ENCODE data around the gene TAB2. TPM values are rescaled to one million over a fixed set of nuclear protein-coding genes. Genes with fewer than 3 reads are reported as not detected.

TAB2 gene
- total and polyA plus RNA-seq, 2 experiments from 2014 or later: 19.8 to 59.2 TPM

- no peak for TF ChIP-seq REST (IDR thresholded peaks at IDR 0.05; ENCODE audit: unreplicated experiment)
- no peak for TF ChIP-seq ZNF331 (CRISPR knock-in tag; IDR thresholded peaks at IDR 0.05; ENCODE audit: low read depth)
- TF ChIP-seq, protein P1, sequence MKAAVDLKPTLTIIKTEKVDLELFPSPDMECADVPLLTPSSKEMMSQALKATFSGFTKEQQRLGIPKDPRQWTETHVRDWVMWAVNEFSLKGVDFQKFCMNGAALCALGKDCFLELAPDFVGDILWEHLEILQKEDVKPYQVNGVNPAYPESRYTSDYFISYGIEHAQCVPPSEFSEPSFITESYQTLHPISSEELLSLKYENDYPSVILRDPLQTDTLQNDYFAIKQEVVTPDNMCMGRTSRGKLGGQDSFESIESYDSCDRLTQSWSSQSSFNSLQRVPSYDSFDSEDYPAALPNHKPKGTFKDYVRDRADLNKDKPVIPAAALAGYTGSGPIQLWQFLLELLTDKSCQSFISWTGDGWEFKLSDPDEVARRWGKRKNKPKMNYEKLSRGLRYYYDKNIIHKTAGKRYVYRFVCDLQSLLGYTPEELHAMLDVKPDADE (IDR thresholded peaks at IDR 0.05): no peak
- TF ChIP-seq POLR2AphosphoS5 (IDR thresholded peaks at IDR 0.05; ENCODE audit: low read depth): no peak
- TF ChIP-seq CREB1 (CRISPR knock-in tag; IDR thresholded peaks at IDR 0.05; ENCODE audit: low read depth): no peak
- no peaks in the 10 kb centered on the region for H3K9me3 Mint-ChIP-seq
- no peaks in the 10 kb centered on the region for H3K79me2 ChIP-seq (replicated peaks; ENCODE audit: insufficient read depth)
- ATAC-seq (no peak), DNase-seq (ENCODE audit: low spot score) (no peak)
- no peaks in the 10 kb centered on the region for H4K20me1 ChIP-seq (replicated peaks; ENCODE audit: insufficient read depth)
- H3K4me1 Mint-ChIP-seq: peaks cover 11% of the 10 kb centered on the region; the same call in 2 of the 3 replicates
- no peak overlapping the region for H3K27ac ChIP-seq (ENCODE audit: low read depth)
- H3K36me3 ChIP-seq (ENCODE audit: insufficient read depth): no peaks in the 10 kb centered on the region
- no peaks in the 10 kb centered on the region for H3K36me3 Mint-ChIP-seq (ENCODE audit: low read depth)
- H3K27me3 Mint-ChIP-seq (ENCODE audit: insufficient read depth, low read depth, poor library complexity): peaks cover 16% of the 10 kb centered on the region
- H3F3A ChIP-seq (replicated peaks; ENCODE audit: low read depth): no peaks in the 10 kb centered on the region
- H3K27ac Mint-ChIP-seq: no peak overlapping the region
- H3K4me1 ChIP-seq (ENCODE audit: insufficient read depth): no peaks in the 10 kb centered on the region
- no peak overlapping the region for H3K4me3 ChIP-seq
- H2AFZ ChIP-seq: no peak overlapping the region
- H3K4me2 ChIP-seq: no peak overlapping the region
- H3K9me2 ChIP-seq (ENCODE audit: insufficient read depth): no peaks in the 10 kb centered on the region
- H3K27me3 ChIP-seq (ENCODE audit: insufficient read depth): no peaks in the 10 kb centered on the region
- H3K4me3 Mint-ChIP-seq: no peak overlapping the region
Measured at GRCh38 chr6:149436647-149437046, 119.1 kb downstream of the TAB2 start.

DNA sequence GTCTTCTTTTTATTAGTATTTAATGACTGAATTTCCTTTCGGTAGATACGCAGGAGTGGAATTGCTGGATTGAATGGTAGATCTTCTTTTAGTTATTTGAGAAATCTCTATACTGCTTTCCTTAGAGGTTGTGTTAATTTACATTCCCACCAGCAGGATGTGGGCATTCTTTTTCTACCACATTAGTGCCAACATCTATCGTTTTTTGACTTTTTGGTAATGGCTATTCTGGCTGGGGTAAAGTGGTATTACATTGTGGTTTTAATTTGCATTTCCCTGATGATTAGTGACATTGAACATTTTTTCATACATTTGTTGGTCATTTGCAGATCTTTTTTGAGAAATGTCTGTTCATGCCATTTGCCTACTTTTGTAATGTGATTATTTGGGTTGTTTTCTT, 119.7 kb downstream of the TAB2 start:
- Histone ChIP-seq H3K27me3 (ENCODE audit: insufficient read depth) (no peaks in the 10 kb centered on the region), H3K4me3 (no peak overlapping the region), H3K27ac (ENCODE audit: low read depth) (no peak overlapping the region), H3K4me2 (no peak overlapping the region), H3F3A (replicated peaks; ENCODE audit: low read depth) (no peaks in the 10 kb centered on the region), H3K9me2 (ENCODE audit: insufficient read depth) (no peaks in the 10 kb centered on the region), H4K20me1 (replicated peaks; ENCODE audit: insufficient read depth) (no peaks in the 10 kb centered on the region), H2AFZ (no peak overlapping the region), H3K4me1 (ENCODE audit: insufficient read depth) (no peaks in the 10 kb centered on the region), H3K36me3 (ENCODE audit: insufficient read depth) (no peaks in the 10 kb centered on the region), H3K79me2 (replicated peaks; ENCODE audit: insufficient read depth) (no peaks in the 10 kb centered on the region)
- no peak for ATAC-seq
- no peak for DNase-seq (ENCODE audit: low spot score)
- H3K4me1 Mint-ChIP-seq: peaks cover 11% of the 10 kb centered on the region; the same call in 2 of the 3 replicates
- no peak overlapping the region for H3K27ac Mint-ChIP-seq
- no peak overlapping the region for H3K4me3 Mint-ChIP-seq
- peaks cover 16% of the 10 kb centered on the region for H3K27me3 Mint-ChIP-seq (ENCODE audit: insufficient read depth, low read depth, poor library complexity)
- no peaks in the 10 kb centered on the region for H3K36me3 Mint-ChIP-seq (ENCODE audit: low read depth)
- no peaks in the 10 kb centered on the region for H3K9me3 Mint-ChIP-seq
- TF ChIP-seq STAT1 (IDR thresholded peaks at IDR 0.05; ENCODE audit: unreplicated experiment) (no peak), JUNB (IDR thresholded peaks at IDR 0.05; ENCODE audit: unreplicated experiment) (no peak), ZNF114 (CRISPR knock-in tag; IDR thresholded peaks at IDR 0.05) (no peak), CREB1 (CRISPR knock-in tag; IDR thresholded peaks at IDR 0.05; ENCODE audit: low read depth) (no peak), EZH2phosphoT487 (IDR thresholded peaks at IDR 0.05; ENCODE audit: unreplicated experiment) (no peak)
- TF ChIP-seq, protein P2, sequence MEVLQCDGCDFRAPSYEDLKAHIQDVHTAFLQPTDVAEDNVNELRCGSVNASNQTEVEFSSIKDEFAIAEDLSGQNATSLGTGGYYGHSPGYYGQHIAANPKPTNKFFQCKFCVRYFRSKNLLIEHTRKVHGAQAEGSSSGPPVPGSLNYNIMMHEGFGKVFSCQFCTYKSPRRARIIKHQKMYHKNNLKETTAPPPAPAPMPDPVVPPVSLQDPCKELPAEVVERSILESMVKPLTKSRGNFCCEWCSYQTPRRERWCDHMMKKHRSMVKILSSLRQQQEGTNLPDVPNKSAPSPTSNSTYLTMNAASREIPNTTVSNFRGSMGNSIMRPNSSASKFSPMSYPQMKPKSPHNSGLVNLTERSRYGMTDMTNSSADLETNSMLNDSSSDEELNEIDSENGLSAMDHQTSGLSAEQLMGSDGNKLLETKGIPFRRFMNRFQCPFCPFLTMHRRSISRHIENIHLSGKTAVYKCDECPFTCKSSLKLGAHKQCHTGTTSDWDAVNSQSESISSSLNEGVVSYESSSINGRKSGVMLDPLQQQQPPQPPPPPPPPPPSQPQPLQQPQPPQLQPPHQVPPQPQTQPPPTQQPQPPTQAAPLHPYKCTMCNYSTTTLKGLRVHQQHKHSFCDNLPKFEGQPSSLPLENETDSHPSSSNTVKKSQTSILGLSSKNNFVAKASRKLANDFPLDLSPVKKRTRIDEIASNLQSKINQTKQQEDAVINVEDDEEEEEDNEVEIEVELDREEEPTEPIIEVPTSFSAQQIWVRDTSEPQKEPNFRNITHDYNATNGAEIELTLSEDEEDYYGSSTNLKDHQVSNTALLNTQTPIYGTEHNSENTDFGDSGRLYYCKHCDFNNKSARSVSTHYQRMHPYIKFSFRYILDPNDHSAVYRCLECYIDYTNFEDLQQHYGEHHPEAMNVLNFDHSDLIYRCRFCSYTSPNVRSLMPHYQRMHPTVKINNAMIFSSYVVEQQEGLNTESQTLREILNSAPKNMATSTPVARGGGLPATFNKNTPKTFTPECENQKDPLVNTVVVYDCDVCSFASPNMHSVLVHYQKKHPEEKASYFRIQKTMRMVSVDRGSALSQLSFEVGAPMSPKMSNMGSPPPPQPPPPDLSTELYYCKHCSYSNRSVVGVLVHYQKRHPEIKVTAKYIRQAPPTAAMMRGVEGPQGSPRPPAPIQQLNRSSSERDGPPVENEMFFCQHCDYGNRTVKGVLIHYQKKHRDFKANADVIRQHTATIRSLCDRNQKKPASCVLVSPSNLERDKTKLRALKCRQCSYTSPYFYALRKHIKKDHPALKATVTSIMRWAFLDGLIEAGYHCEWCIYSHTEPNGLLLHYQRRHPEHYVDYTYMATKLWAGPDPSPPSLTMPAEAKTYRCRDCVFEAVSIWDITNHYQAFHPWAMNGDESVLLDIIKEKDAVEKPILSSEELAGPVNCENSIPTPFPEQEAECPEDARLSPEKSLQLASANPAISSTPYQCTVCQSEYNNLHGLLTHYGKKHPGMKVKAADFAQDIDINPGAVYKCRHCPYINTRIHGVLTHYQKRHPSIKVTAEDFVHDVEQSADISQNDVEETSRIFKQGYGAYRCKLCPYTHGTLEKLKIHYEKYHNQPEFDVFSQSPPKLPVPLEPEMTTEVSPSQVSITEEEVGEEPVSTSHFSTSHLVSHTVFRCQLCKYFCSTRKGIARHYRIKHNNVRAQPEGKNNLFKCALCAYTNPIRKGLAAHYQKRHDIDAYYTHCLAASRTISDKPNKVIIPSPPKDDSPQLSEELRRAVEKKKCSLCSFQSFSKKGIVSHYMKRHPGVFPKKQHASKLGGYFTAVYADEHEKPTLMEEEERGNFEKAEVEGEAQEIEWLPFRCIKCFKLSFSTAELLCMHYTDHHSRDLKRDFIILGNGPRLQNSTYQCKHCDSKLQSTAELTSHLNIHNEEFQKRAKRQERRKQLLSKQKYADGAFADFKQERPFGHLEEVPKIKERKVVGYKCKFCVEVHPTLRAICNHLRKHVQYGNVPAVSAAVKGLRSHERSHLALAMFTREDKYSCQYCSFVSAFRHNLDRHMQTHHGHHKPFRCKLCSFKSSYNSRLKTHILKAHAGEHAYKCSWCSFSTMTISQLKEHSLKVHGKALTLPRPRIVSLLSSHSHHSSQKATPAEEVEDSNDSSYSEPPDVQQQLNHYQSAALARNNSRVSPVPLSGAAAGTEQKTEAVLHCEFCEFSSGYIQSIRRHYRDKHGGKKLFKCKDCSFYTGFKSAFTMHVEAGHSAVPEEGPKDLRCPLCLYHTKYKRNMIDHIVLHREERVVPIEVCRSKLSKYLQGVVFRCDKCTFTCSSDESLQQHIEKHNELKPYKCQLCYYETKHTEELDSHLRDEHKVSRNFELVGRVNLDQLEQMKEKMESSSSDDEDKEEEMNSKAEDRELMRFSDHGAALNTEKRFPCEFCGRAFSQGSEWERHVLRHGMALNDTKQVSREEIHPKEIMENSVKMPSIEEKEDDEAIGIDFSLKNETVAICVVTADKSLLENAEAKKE (CRISPR knock-in tag; IDR thresholded peaks at IDR 0.05): no peak
